ENCODE results near the gene CEACAM21.

CEACAM21 gene

DNA sequence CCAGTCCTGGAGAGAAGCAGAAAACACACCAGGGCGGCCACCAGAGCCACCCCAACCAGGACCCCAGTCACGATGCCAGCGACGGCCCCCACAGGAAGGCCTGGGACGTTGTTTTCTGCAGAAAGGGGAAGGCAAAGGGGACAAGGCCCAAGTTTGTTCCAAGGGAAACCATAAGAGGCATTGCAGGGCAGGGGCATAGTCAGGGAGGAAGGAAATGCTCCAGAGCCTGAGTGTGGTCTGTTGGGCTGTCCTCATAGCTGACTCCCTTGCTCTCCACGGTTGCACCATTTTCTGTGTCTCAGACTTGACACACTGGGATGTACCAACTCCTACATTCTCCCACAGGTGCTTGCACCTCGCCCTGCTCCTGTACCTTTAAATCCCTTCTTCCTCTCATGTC lies 45.7 kb downstream of the CEACAM21 start:
- DNase-seq, result peak in 1 of 2 donors; percentile 19

DNA sequence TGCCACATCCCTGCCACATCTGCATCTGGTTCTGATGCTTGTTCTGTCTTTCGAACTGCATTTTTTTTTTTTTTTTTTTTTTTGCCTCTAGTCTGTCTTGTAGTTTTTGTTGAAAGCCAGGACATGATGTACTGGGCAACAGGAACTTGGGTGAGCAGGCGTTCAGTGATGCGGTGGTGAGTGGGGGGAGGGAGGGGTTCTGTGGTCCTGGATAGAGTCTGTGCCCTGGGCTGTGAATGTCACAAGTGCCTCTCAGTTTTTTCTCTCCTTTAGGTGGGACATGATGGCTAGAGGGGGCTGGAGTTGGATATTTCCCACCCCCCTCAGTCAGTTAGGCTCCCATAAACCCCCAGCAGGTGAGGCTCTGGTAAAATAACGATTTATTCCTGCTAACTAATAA lies 47.4 kb downstream of the CEACAM21 start:
- DNase-seq, result no peak

DNA sequence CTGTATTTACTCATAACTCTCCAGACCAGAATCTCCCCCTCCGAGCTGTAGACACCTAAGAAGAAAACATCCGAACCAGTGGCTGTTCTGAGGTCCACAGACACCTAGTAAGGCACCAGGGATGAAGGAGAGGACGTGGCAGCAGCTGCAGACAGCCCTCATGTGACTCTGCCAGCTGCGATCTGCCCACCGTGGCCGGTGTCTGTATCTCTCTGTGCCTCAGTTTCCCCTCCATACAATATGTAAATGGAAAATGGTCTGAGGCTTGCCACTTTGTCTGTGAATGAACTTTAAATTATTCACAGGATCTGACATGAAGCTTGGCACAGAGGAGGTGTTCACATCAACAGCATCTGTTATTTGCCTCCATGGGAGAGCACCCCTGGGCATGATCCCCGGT lies 48.5 kb downstream of the CEACAM21 start:
- DNase-seq, result no peak

DNA sequence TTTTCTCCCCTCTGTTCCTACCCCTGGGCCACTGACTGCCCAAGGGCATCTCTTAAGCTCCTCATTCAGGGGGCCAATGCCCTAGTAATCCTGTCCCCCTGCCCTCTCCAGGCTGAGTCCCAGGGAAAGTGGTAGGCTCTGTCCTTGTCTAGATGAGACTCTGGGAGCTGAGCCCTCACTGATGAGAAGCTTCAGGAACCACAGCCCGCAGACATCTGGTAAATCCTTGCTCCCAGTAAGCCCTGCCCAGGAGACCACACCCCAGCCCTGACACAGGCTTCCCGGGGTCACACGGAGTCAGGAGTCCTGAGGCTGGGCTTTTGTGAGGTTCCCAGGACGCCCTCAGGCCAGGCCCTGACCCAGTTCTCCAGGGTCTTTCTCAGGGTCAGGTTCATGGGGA lies 49.0 kb downstream of the CEACAM21 start:
- no peak for DNase-seq

DNA sequence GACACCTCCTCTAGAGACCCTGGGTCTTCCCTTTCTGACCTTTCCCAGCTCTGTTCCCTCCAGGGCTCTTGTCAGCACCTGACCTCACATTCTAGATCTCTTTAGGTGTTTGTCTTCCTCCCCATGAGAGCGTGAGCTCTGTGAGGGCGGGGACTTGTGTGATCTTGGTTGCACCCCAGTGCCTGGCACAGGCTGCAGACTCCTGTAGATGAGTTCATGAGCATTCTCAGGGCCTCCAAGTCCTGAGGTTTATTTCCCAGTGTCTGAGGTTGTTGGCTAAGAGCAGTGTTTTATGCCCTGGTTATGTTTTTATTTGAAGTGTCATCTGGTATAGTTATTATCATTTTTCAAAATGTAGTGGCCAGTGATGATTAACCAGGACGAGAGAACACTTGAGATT lies 50.3 kb downstream of the CEACAM21 start:
- no peak for DNase-seq

DNA sequence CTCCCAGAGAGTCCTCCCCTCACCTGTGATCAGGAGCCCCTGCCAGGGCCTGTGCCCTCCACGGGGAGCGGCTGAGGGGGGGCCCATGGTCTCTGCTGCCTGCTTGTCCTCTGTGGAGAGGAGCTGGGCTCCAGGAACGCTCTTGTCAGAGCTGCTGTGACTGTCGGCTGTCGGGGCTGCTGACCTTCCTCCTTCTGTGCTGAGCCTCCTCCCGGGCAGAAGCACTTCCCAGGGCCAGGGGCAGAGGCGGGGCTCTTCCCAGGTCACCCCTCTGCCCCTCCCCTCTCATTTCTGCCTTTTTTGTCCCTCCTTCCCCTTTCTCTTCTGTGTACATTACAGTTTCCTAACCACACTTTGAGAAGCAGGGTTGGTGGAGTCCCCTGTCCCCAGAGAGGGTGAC lies 50.9 kb downstream of the CEACAM21 start, which contains the start of gene CEACAM4:
Gene CEACAM4 (minus strand): TSS at position 198 of the 400 bp plus-strand sequence. CDS start 111 bp downstream, at position 87.
- DNase-seq, result peak; percentile 41 to 45

DNA sequence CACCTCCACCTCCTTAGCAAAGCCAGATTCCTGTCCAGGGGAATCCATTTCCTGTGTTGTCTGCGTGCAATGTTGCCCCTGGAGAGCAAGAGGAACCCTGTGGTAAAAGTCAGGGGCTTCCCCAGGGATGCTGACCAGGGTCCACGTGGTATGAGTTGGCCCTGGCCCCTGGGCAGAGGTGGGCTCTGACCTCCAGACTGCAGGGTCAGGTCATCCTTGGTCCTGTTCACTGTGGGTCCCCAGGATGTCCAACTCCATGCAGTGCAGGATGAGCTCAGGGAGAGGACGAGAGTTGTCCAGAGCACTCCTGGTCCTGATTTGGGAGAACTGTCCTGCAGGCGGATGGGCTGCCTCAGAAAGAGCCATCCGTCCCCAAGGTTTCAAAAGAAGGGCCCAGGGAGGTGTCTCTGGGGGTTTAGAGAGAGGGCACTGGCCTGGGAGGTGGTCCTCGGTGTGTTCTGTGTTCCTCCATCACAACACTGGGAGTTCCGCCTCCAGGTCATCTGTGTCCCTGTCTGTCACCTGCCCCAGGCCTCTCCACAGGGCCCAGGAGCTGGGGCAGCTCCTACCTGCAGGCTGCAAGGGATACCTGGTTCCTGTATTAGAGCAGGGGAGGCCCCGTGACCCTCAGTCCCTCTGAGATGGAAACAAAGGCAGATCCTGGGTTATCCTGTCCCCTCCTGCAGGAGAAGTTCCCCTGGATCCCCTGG lies 52.2 kb downstream of the CEACAM21 start:
- no peak for DNase-seq

Data from bone marrow (tissue), 2 donors.